GM18870 (cell line): ENCODE data around the gene GSN.

Experiments
- ATAC-seq: cut with Tn5 transposase; IDR thresholded peaks from one replicate; pipeline ENCODE4 v1.9.1; 2021; ENCODE audit warnings: moderate library complexity; ENCODE audit not compliant: unreplicated experiment

Gene GSN

DNA sequence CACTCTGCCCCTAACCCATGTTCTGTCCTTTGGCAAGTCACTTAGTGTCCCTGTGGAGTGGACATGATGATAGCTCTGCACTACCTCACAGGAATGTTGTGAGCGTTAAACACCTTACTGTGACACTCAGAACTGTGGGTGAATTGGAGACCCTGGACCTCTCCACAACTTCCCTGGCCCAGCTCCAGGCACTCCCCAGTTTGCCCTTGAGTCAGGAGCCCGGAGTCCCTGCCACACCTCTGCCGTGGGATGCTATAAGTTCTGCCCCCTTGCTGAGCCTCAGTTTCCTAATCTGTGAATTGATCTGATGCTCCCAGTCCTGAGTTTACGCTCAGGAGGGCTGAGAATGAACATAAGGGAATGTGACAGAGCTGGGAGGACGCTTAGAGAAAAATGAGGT, 34.4 kb downstream of the GSN start:
- ATAC-seq, result no peak

- no peak for ATAC-seq
Measured at GRCh38 chr9:121302786-121303185, 34.8 kb downstream of the GSN start.

GRCh38 chr9:121303456-121304451, 35.8 kb downstream of the GSN start:
- no peak for ATAC-seq

DNA sequence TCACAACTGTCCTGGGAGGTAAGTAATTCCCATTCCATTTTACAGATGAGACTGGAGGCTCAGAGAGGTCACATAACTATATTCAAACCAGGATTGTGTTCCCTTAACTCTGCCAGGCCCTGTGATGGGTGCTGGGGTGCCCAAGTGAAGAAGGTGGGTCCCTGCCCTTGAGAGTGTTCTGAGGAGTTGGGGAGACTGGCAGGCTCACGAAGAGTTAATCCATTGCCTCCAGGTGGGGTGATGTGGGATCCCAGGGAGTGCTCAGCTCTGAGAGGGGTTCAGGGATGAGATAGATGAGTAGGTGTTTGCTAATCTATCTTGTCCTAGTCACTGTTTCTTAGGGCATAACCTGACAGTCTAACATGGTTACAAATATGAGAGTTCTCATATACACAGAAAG, 36.7 kb downstream of the GSN start:
- ATAC-seq, result no peak

GRCh38 chr9:121305269-121305994, 37.5 kb downstream of the GSN start:
- no peak for ATAC-seq

DNA sequence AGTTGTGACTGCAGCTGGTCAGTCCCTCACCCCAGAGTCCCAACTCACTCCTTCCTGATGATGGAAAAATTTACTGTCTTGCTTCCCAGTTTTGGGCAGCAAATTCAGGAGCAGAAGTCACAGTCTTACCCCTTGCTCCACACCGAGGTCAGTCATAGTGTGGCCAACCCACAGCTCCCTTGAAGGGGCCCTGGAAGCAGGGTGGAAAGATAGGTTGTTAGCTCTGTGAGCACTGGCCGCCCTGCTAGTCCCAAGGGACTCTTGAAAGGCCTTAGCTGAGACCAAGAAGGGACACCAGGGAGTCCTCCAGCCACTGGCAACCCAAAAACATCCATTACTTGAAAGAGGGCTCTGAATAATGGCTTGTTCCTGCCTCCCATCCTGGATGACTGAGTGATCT, 40.0 kb downstream of the GSN start:
- ATAC-seq, result no peak

GRCh38 chr9:121308765-121309164, 40.8 kb downstream of the GSN start:
- no peak for ATAC-seq

GRCh38 chr9:121309171-121309570, 41.2 kb downstream of the GSN start:
- no peak for ATAC-seq

DNA sequence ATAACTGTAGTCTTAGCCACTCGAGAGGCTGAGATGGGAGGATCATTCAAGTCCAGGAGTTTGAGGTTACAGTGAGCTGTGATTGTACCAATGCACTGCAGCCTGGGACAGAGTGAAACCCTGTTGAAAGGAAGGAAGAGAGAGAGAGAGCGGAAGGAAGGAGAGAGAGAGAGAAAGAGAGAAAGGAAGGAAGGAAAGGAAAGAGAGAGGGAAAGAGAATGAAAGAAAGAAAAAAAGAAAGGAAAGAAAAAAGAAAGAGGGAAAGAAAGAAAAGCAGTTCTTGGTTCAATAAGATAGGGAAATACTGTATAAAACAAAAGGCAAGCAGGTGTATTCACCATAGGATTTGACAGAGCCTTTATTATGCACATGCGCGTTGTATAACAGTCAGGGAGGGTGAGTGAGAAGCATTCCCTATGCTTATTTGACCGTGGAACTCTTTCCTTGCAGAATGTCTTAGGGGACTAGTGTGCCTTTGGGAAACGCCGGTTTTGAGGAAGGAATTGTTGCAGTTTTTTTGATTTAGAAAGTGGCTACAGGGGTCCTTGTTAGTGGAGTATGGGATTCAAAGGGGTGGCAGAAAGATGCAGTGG, 42.0 kb downstream of the GSN start:
- no peak for ATAC-seq

DNA sequence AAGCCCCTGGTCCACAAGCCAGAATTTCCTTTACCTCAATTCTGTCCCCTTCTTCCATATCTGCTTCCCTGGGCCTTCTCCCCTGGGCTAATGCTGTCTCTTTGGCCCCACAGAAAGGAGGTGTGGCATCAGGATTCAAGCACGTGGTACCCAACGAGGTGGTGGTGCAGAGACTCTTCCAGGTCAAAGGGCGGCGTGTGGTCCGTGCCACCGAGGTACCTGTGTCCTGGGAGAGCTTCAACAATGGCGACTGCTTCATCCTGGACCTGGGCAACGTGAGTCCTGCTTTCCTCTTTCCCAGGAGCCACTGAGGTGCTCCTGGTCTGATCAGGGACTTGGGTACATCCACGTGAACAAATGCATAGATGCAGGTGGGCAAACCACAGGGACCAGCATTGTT, 42.6 kb downstream of the GSN start:
- ATAC-seq, result no peak

DNA sequence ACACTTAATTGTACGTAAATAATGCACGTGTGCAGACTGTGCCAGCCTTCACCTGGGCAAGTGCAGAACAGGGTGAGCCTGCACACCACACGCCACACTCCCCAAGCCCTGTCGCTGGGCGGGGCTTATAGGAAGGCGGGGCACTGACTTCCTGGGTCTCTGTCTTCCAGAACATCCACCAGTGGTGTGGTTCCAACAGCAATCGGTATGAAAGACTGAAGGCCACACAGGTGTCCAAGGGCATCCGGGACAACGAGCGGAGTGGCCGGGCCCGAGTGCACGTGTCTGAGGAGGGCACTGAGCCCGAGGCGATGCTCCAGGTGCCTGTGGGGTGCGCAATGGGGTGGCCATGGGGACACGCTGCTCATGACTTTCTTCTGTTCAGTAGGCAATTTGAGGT, 44.2 kb downstream of the GSN start:
- ATAC-seq, result no peak

DNA sequence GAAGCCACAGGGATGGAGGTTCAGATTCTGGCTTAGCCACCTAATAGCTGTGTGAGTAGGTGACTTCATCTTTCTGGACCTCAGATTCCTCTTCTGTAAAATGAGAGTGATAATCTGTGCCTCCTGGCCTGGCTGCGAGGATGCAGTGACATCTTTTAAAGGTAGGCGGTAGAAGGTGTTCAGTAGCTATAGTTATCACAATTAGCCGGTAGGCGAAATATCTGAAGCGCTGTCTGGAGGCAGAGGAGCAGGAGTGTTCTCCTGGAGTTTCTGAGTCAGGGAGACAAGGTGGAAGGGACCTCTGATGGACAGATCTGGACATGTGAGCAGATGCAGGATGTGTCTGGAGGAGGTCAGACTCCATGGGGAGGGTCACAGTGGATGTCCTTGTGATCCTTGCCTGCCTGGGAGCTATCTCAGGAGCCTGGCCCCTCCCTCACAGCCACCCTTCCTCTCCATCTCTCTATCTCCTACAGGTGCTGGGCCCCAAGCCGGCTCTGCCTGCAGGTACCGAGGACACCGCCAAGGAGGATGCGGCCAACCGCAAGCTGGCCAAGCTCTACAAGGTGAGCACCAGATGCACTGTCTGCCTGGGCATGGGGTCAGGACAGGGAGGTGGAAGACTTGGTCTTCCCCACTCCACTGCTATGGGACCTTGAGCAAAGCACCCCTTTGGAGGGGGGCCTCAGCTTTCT, 45.6 kb downstream of the GSN start:
- ATAC-seq, result no peak

- ATAC-seq, result no peak
Measured at GRCh38 chr9:121316378-121316777, 48.4 kb downstream of the GSN start.

DNA sequence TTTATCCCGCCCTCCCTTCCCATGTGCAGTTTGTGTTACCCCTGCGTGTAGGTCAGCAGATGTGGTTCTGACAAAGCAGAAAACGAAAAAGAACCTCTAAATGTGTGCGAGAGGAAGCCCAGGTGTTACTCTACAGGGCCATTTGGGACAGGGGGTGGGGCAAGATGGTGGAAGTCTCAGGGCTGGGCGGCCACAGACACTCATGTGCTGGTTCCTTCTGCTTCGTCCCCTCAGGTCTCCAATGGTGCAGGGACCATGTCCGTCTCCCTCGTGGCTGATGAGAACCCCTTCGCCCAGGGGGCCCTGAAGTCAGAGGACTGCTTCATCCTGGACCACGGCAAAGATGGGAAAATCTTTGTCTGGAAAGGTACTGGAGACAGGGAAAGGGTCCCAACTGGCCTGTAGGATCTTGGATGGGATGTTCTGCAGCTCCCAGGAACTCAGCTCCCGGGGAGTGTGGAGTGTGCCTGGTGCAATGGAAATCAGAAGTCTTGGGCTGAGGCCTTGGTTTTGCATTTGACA, 49.0 kb downstream of the GSN start:
- ATAC-seq, result no peak

- no peak for ATAC-seq
Measured at GRCh38 chr9:121317737-121318630, 50.0 kb downstream of the GSN start.

GRCh38 chr9:121318631-121319382, 50.8 kb downstream of the GSN start:
- ATAC-seq, result no peak

DNA sequence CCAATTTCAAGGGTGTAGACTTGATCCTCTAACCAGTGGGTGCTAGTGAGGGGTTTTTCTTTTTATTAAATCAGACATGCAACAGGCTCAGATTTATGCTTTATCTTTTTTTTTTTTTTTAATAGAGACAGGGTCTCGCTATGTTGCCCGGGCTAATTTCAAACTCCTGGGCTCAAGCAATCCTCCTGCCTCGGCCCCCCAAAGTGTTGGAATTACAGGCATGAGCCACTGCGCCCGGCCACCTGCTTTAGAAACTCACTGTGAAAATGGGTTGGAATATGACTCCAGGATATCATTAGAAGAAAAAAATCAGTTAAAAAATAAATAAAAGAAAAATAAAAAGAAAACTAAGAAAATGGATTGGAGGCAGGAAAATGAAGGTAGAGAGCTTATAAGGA, 51.4 kb downstream of the GSN start:
- no peak for ATAC-seq

GRCh38 chr9:121321016-121321503, 53.1 kb downstream of the GSN start:
- no peak for ATAC-seq
